GM19468 (cell line): ENCODE measurements around the gene TNFRSF17.
A peak's percentile ranks its signal among the peaks of the same experiment; 100 is the strongest.
"Not testable (repeated sequence)": the region's sequence is repeated elsewhere in the genome, so short reads cannot be mapped to it uniquely, and the experiment has no call there.

Experiments
- ATAC-seq: cut with Tn5 transposase; IDR thresholded peaks from one replicate; pipeline ENCODE4 v1.9.1; 2021; ENCODE audit warnings: mild to moderate bottlenecking, moderate library complexity, moderate number of reproducible peaks; ENCODE audit not compliant: unreplicated experiment; ENCODE audit errors: extremely low read depth

The TNFRSF17 gene

GRCh38 chr16:11964761-11965551 is at the start of gene TNFRSF17:
Gene TNFRSF17 (plus strand): TSS chr16:11965210. CDS start chr16:11965325, 115 bp downstream.
- ATAC-seq: peak; percentile 70

DNA sequence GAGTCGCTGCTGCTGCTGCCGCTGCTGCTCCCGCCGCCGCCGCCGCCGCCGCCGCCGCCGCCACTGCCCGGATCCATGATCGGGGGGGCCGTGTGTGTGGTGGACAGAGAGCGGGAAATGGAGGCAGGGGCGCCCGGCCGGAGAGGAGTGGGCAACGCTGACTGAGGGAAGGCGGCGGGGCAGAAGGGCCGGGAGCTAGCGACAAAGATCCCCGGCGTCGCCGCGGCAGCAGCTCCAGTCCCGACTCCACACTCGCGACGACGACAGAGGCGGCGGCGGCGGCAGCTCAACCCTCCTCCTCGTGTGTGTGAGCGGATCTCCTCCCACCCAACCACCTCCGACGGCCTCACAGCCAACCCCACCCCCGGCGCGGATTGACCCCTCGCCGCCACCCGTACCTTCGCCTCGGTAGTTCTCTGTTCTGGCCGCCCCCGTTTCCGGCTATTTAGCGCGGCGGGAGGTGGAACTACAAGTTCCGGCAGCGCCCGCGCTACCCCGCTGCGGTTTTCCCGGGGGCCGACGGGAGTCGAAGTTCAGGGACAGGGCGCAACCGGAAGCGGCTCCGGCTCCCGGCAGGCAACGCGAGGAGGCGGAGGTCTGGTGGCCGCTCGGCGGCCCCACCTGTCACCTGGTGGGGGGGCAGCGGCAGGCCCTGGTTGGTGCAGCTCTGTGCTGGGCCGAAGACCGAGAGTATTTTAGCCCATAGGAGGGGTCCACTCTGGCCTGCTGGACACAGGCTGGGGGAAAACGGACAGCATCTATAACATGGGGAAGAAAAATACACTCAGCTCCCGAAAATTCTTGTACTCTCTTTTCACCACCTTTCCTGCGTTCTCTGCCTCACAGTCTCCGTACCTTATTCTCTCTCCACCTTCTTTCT is 49.1 kb upstream of the TNFRSF17 start, which contains the start of gene GSPT1:
TSS of gene GSPT1 (minus strand) at position 313 of the 880 bp plus-strand sequence. CDS start at position 77, 236 bp downstream.
- ATAC-seq: peak; percentile 89

- ATAC-seq: no peak
Measured at GRCh38 chr16:11916524-11917285, 48.3 kb upstream of the TNFRSF17 start.

GRCh38 chr16:11924046-11924445 is 41.0 kb upstream of the TNFRSF17 start:
- ATAC-seq: not testable (repeated sequence)

DNA sequence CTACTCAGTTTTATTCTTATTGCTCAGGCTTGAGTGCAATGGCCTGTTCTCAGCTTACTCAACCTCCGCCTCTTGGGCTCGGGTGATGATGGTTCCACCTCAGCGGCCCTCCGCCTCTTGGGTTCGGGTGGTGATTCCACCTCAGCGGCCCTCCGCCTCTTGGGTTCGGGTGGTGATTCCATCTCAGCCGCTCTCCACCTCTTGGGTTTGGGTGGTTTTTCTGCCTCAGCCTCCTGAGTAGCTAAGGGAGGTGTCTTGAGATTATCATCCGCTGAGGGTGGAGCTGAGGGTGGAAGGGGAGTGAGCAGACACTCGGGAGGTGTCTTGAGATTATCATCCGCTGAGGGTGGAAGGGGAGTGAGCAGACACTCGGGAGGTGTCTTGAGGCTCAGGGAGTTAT is 37.7 kb upstream of the TNFRSF17 start:
- ATAC-seq: not testable (repeated sequence)

DNA sequence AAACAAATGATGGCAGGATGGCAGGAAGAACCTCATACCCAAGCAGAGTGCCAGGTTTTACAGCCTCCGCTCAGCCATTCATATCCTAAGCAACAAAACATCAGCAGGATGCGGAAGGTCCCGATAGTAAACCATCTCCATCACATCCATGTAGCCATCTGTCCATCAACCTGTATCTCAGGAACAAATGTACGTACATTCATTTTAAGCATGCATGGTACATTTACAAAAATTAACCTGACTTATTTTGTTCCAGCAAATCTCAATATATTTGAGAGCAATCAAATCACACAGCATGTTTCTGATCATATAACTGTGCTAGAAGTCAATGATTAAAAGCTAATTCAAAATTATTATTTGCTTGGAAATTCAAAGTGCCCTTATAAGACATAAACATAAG is 23.1 kb upstream of the TNFRSF17 start, which contains the start of gene NPIPB2:
TSS of gene NPIPB2 (minus strand) at position 101 of the 400 bp plus-strand sequence. CDS start at position 101, 0 bp downstream.
- ATAC-seq: not testable (repeated sequence)

DNA sequence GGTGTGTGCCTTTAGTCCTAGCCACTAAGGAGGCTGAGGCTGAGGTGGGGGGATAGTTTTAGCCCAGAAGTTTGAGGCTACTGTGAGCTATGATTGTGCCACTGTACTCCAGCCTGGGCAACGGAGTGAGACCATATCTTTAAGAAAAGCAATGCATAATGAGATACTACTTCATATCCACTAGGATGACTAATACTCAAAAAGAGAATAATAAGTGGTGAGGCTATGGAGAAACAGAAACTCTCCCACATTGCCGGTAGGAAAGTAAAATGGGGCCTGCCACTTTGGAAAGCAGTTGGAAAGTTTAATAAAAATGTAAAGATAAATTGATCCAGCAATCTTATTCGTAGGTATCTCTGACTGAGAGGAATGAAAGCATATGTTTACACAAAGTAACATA is 18.6 kb upstream of the TNFRSF17 start:
- no peak for ATAC-seq

DNA sequence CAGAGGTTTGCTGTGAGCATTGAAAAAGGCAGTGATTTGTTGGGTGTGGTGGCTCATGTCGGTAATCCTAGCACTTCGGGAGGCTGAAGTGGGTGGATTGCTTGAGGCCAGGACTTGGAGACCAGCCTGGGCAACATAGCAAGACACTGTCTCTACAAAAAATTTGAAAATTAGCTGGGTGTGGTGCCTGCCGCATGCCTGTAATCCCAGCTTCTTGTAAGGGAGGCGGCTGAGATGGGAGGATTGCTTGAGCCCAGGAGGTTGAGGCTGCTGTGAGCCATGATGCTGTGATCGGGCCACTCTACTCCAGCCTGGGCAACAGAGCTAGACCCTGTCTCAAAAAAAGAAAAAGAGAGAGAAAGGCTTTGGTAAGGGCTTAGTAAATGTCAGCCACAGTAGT is 16.2 kb upstream of the TNFRSF17 start:
- ATAC-seq: no peak

- peak; percentile 58 for ATAC-seq
Measured at GRCh38 chr16:11949527-11949926, 15.5 kb upstream of the TNFRSF17 start.

DNA sequence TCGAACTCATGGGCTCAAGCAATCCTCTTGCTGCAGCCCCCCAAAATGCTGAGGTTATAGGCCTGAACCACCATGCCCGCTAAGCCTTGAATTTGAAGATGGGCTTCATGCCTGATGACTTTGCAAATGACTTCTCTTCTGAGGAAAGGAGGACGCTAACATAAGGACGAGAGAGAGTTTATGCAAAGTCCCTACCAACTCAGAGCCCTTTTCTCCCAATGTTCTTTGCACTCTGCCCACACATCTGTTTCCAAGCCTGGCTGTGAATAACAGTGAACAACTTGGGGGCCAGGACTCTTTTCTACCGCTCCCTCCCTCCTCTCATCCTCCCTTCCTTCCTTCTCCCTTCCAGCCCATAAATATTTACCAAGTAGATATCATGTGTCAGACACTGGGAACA is 14.6 kb upstream of the TNFRSF17 start:
- no peak for ATAC-seq

GRCh38 chr16:11953576-11953975 is 11.4 kb upstream of the TNFRSF17 start:
- not testable (repeated sequence) for ATAC-seq

DNA sequence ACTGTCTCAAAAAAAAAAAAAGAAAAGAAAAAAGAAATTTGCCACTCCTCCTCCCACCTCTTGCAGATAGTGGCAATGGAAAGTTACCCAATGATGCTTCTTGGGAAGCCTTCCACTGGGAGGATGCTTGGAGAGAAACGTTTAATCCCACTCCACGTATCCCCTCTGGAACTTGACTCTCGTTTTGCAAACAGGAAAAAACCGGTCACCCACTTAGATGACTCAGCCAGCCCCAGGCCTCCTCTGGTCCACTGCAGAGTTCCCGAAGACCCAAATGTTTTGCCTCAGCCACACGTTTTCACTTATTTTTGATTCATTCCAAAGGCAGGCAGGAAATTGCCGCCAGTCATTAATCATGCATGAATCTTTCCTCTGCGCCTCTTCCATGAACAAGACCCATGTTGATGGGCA is 9.3 kb upstream of the TNFRSF17 start:
- ATAC-seq: no peak

- no peak for ATAC-seq
Measured at GRCh38 chr16:11956558-11956957, 8.5 kb upstream of the TNFRSF17 start.

DNA sequence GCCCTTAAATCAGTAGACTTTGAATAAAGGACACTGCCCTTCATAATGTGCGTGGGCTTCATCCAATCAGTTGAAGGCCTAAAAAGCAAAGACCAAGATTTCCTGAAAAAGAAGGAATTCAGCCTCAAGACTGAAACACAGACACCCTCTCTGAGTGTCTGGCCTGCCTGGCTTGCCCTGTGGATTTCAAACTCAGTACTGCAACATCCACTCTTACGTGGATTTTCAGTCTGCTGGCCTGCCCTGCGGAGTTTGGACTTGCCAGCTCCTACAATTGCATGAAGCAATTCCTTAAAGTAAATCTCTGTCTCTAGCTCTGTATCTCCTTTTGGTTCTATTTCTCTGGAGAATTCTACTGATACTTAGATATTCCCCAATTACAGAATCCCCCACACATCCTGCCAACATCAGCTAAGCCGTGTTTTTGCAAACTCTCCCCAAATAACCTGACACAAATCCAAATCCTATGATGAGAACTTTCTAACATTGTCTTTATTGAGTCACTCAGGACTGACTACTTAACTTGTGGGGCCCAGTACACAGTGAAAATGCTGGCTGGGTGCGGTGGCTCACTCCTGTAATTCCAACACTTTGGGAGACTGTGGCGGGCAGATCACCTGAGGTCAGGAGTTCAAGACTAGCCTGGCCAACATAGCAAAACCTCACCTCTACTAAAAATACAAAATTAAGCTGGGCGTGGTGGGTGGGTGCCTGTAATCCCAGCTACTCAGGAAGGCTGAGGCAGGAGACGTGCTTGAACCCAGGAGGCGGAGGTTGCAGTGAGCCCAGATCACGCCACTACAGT is 7.2 kb upstream of the TNFRSF17 start:
- ATAC-seq: no peak

- ATAC-seq: not testable (repeated sequence)
Measured at GRCh38 chr16:11962457-11962856, 2.6 kb upstream of the TNFRSF17 start.

GRCh38 chr16:11962978-11963377 is 2.0 kb upstream of the TNFRSF17 start:
- not testable (repeated sequence) for ATAC-seq

- ATAC-seq: no peak
Measured at GRCh38 chr16:11963706-11964105, 1.3 kb upstream of the TNFRSF17 start.

DNA sequence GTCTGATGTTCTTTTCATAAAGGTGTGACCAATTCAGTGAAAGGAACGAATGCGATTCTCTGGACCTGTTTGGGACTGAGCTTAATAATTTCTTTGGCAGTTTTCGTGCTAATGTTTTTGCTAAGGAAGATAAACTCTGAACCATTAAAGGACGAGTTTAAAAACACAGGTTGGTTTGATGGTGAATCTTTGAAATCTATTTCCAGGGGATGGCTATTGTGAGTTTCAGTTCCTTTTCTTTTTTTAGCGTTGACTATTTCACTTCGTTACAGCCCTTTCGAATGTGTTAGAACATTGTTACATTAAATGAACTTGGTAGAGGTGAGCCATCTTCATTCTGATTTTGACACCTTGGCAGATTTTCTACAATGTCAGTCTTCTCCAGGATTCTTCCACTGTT is 1.2 kb downstream of the TNFRSF17 start:
- ATAC-seq: no peak

GRCh38 chr16:11967195-11967911 is 2.3 kb downstream of the TNFRSF17 start:
- ATAC-seq: no peak
